OCI-LY3 (cell line): ENCODE data around the gene ZNF521.
"Not testable (repeated sequence)": the region's sequence is repeated elsewhere in the genome, so short reads cannot be mapped to it uniquely, and the experiment has no call there.

Experiments used
- EZH2phosphoT487 ChIP-seq: fragments of 200-600 bp; shearing (Covaris generic); IDR thresholded peaks from 2 replicates; pipeline ENCODE4 v1.6.1; 2018; ENCODE audit warnings: antibody characterized with exemption, mixed run types, low read depth
- TF ChIP-seq, protein P1 (sequence below): fragments of 200-600, 300-600 bp; sonication (generic); IDR thresholded peaks from 2 replicates; pipeline ENCODE4 v1.5.1; 2014; ENCODE audit warnings: antibody characterized with exemption, low read length, low read depth

- TF ChIP-seq, protein P1, sequence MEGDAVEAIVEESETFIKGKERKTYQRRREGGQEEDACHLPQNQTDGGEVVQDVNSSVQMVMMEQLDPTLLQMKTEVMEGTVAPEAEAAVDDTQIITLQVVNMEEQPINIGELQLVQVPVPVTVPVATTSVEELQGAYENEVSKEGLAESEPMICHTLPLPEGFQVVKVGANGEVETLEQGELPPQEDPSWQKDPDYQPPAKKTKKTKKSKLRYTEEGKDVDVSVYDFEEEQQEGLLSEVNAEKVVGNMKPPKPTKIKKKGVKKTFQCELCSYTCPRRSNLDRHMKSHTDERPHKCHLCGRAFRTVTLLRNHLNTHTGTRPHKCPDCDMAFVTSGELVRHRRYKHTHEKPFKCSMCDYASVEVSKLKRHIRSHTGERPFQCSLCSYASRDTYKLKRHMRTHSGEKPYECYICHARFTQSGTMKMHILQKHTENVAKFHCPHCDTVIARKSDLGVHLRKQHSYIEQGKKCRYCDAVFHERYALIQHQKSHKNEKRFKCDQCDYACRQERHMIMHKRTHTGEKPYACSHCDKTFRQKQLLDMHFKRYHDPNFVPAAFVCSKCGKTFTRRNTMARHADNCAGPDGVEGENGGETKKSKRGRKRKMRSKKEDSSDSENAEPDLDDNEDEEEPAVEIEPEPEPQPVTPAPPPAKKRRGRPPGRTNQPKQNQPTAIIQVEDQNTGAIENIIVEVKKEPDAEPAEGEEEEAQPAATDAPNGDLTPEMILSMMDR: not testable (repeated sequence)
- TF ChIP-seq EZH2phosphoT487: not testable (repeated sequence)
These were observed 84.9 kb downstream of the ZNF521 start for GRCh38 chr18:25266931-25267527.
